Aorta (tissue), 5 donors: ENCODE measurements around the gene MLLT6. TPM values are rescaled to one million over a fixed set of nuclear protein-coding genes. Genes with fewer than 3 reads are reported as not detected.

Source experiments
- ATAC-seq: fragments of 200-7000 bp; cut with Tn5 transposase; one replicate; pipeline ENCODE4 v1.9.1; 2022; ENCODE audit warnings: moderate library complexity; ENCODE audit not compliant: low FRiP score
- DNase-seq, 2 donors: peaks; one replicate each; pipeline ENCODE4 v3.0.0-alpha.2; 2020
- H3K27ac ChIP-seq, 2 donors: one replicate each; pipeline ENCODE4 v1.5.1; 2013; ENCODE audit warnings: low read length in 2 of 2, mild to moderate bottlenecking in 2 of 2, moderate library complexity in 2 of 2, control low read depth in 1 of 2, inconsistent platforms in 1 of 2, low read depth in 1 of 2
- H3K27me3 ChIP-seq, 2 donors: one replicate each; pipeline ENCODE4 v1.6.1; 2013; ENCODE audit warnings: control low read depth in 1 of 2, low read length in 1 of 2, mild to moderate bottlenecking in 1 of 2, moderate library complexity in 1 of 2; ENCODE audit not compliant: insufficient read depth in 2 of 2, control insufficient read depth in 1 of 2
- H3K36me3 ChIP-seq, 2 donors: one replicate each; pipeline ENCODE4 v1.6.1; 2013; ENCODE audit warnings: control low read depth in 1 of 2, low read length in 1 of 2, mild to moderate bottlenecking in 1 of 2; ENCODE audit not compliant: insufficient read depth in 2 of 2, control insufficient read depth in 1 of 2
- H3K4me1 ChIP-seq, 2 donors: one replicate each; pipeline ENCODE4 v1.6.1; 2013; ENCODE audit warnings: low read length in 2 of 2, control low read depth in 1 of 2, mild to moderate bottlenecking in 1 of 2, moderate library complexity in 1 of 2; ENCODE audit not compliant: insufficient read depth in 2 of 2, control insufficient read depth in 1 of 2
- H3K4me3 ChIP-seq, 2 donors: one replicate each; pipeline ENCODE4 v1.5.1; 2013; ENCODE audit warnings: low read length in 2 of 2, control low read depth in 1 of 2, mild to moderate bottlenecking in 1 of 2
- H3K9me3 ChIP-seq: one replicate; pipeline ENCODE4 v1.6.1; 2013; ENCODE audit warnings: mild to moderate bottlenecking, low read length; ENCODE audit not compliant: control insufficient read depth
- WGBS, 2 donors: extraction: QIAGEN DNeasy Blood & Tissue Kit; methylation state at CpG; one replicate each; pipeline ENCODE4 v1.1.7; 2013; 5-methylcytosine and 5-hydroxymethylcytosine counted together
- intact Hi-C, 2 donors: fragments of 100-400 bp; cut with DNase I; formaldehyde crosslinking; loops; one replicate each; pipeline versions ENCODE4 v1.14.2 to v1.15.0; 2022
- polyA plus RNA-seq, 2 donors: library from polyadenylated mRNA; stranded (reverse); fragments of 200-250 nt; gene quantifications; one replicate each; pipeline ENCODE4 v1.2.3, GENCODE V29; 2013
- total RNA-seq, 2 donors: library from RNA; stranded (reverse); fragmentation: NEBNext Ultra II Directional; extraction: Animal tissue kit (Norgen Biotek cat#: 25700); gene quantifications; one replicate each; pipeline ENCODE4 v1.2.1, GENCODE V29; 2021
- donor health status: healthy with polysubstance abuse.
- donor health status: Bipolar disorder and iron deficiency.
- donor health status: DM: no; HTN: no; CAD: no.
- donor health status: DM: no; HTN: no; CAD: no.
- donor health status: DM: yes; HTN: yes; CAD: no.

Gene MLLT6
- total and polyA plus RNA-seq, 4 donors = 28.7 to 195 (median 97.1) TPM

- WGBS, 2 donors = 0% methylated on average over 41 to 44 of the region's 44 CpGs
- peak; percentile 92 for ATAC-seq
- H3K4me3 ChIP-seq = peak within 1 kb of the TSS; percentile 63 to 81
- intact Hi-C loops = loop anchor here in 1 of 2 donors (5.0 kb wide), 1 partner anchor 45 kb away; the partner anchor contains the start of gene PIP4K2B
- DNase-seq = peak; percentile 98 to 99
- H3K27ac ChIP-seq = peak within 1 kb of the TSS in 1 of 2 donors; percentile 84
- peaks cover 0 to 3% of the 10 kb centered on the region in 2 donors for H3K36me3 ChIP-seq
- H3K4me1 ChIP-seq = no peaks in the 10 kb centered on the region
- no peaks in the 10 kb centered on the region for H3K9me3 ChIP-seq
- no peaks in the 10 kb centered on the region for H3K27me3 ChIP-seq
Observed at GRCh38 chr17:38752308-38753070, 47.4 kb downstream of the MLLT6 start, which contains the start of gene PSMB3. Gene PSMB3 (plus strand): TSS chr17:38752741. CDS start chr17:38752827, 86 bp downstream.

GRCh38 chr17:38753071-38753506 is 48.0 kb downstream of the MLLT6 start:
- intact Hi-C loops = loop anchor here in 1 of 2 donors (5.0 kb wide), 1 partner anchor 44 kb away; the partner anchor contains the start of gene PIP4K2B
- no peaks in the 10 kb centered on the region for H3K27me3 ChIP-seq
- DNase-seq (peak in 1 of 2 donors; percentile 76), ATAC-seq (no peak)
- H3K4me1 ChIP-seq = no peaks in the 10 kb centered on the region
- no peaks in the 10 kb centered on the region for H3K9me3 ChIP-seq
- H3K36me3 ChIP-seq = peaks cover 0 to 3% of the 10 kb centered on the region in 2 donors
- H3K27ac ChIP-seq = peak overlapping the region in 1 of 2 donors; percentile 60
- H3K4me3 ChIP-seq = peak overlapping the region; percentile 23 to 81
- 3 to 7% methylated on average over 22 of the region's 22 CpGs for WGBS, 2 donors

- peaks cover 6 to 8% of the 10 kb centered on the region in 2 donors for H3K36me3 ChIP-seq
- H3K4me1 ChIP-seq = no peaks in the 10 kb centered on the region
Observed at GRCh38 chr17:38761612-38762011, 56.5 kb downstream of the MLLT6 start.

GRCh38 chr17:38762231-38762630 is 57.2 kb downstream of the MLLT6 start:
- intact Hi-C loops = no loop called here
- Histone ChIP-seq H3K27me3 (no peaks in the 10 kb centered on the region), H3K4me1 (no peaks in the 10 kb centered on the region), H3K36me3 (peaks cover 6 to 8% of the 10 kb centered on the region in 2 donors), H3K27ac (no peak overlapping the region), H3K4me3 (no peak overlapping the region), H3K9me3 (no peaks in the 10 kb centered on the region)
- ATAC-seq (no peak), DNase-seq (no peak)
- 78 to 94% methylated on average over 3 of the region's 3 CpGs for WGBS, 2 donors

More at GRCh38 chr17:38761612-38762011, 56.5 kb downstream of the MLLT6 start:
- DNase-seq (no peak), ATAC-seq (no peak)
- 66 to 69% methylated on average over 4 of the region's 4 CpGs for WGBS, 2 donors
- intact Hi-C loops = no loop called here
- Histone ChIP-seq H3K27me3 (no peaks in the 10 kb centered on the region), H3K27ac (no peak overlapping the region), H3K4me3 (no peak overlapping the region), H3K9me3 (no peaks in the 10 kb centered on the region)

- ATAC-seq (no peak), DNase-seq (no peak)
- Histone ChIP-seq H3K36me3 (peaks cover 4 to 14% of the 10 kb centered on the region in 2 donors), H3K9me3 (no peaks in the 10 kb centered on the region), H3K4me3 (no peak overlapping the region), H3K27ac (no peak overlapping the region), H3K4me1 (no peaks in the 10 kb centered on the region), H3K27me3 (no peaks in the 10 kb centered on the region)
- intact Hi-C loops = no loop called here
- 84 to 90% methylated on average over 5 of the region's 5 CpGs for WGBS, 2 donors
Observed at GRCh38 chr17:38766341-38766740, 61.3 kb downstream of the MLLT6 start.

GRCh38 chr17:38768417-38768816 is 63.3 kb downstream of the MLLT6 start:
- intact Hi-C loops = no loop called here
- DNase-seq = no peak
- H3K9me3 ChIP-seq = no peaks in the 10 kb centered on the region
- no peak overlapping the region for H3K4me3 ChIP-seq
- no peaks in the 10 kb centered on the region for H3K27me3 ChIP-seq
- no peaks in the 10 kb centered on the region for H3K4me1 ChIP-seq
- no peak for ATAC-seq
- WGBS, 2 donors = 64 to 67% methylated on average over 6 of the region's 6 CpGs
- H3K36me3 ChIP-seq = peaks cover 4 to 13% of the 10 kb centered on the region in 2 donors
- H3K27ac ChIP-seq = no peak overlapping the region

- Histone ChIP-seq H3K27me3 (no peaks in the 10 kb centered on the region), H3K36me3 (peaks cover 0 to 22% of the 10 kb centered on the region in 2 donors), H3K4me1 (no peaks in the 10 kb centered on the region), H3K4me3 (no peak overlapping the region), H3K9me3 (no peaks in the 10 kb centered on the region), H3K27ac (no peak overlapping the region)
- no peak for DNase-seq
- intact Hi-C loops = no loop called here
- ATAC-seq = no peak
Observed at GRCh38 chr17:38773258-38773657, 68.2 kb downstream of the MLLT6 start.

GRCh38 chr17:38777641-38778250 is 72.7 kb downstream of the MLLT6 start:
- Histone ChIP-seq H3K4me3 (no peak overlapping the region), H3K36me3 (peaks cover 14 to 31% of the 10 kb centered on the region in 2 donors), H3K27ac (no peak overlapping the region), H3K9me3 (no peaks in the 10 kb centered on the region), H3K4me1 (no peaks in the 10 kb centered on the region), H3K27me3 (no peaks in the 10 kb centered on the region)
- WGBS, 2 donors = 75% methylated on average over 7 of the region's 7 CpGs
- intact Hi-C loops = no loop called here
- no peak for ATAC-seq
- no peak for DNase-seq
